GM19193 (cell line): Measurements from ENCODE around the gene HDAC6.

Experiments
- POLR2A ChIP-seq: IDR thresholded peaks from 4 replicates; pipeline ENCODE4 v1.6.1; 2011; ENCODE audit not compliant: insufficient read depth, insufficient read length; ENCODE audit errors: extremely low read depth

HDAC6 gene

GRCh38 chrX:48829016-48829735, 27.3 kb downstream of the HDAC6 start:
- no peak for TF ChIP-seq POLR2A

- TF ChIP-seq POLR2A = no peak
These were observed 29.5 kb downstream of the HDAC6 start for GRCh38 chrX:48831136-48831908.

GRCh38 chrX:48831909-48832291, 30.0 kb downstream of the HDAC6 start:
- no peak for TF ChIP-seq POLR2A

GRCh38 chrX:48833542-48834138, 31.8 kb downstream of the HDAC6 start:
- no peak for TF ChIP-seq POLR2A

- no peak for TF ChIP-seq POLR2A
These were observed 32.5 kb downstream of the HDAC6 start for GRCh38 chrX:48834383-48834709.

GRCh38 chrX:48835524-48836329, 33.9 kb downstream of the HDAC6 start, which contains the start of gene PCSK1N:
Gene PCSK1N (minus strand): TSS chrX:48835610. CDS start chrX:48835532, 78 bp downstream.
- no peak for TF ChIP-seq POLR2A

GRCh38 chrX:48839686-48840085, 37.8 kb downstream of the HDAC6 start:
- no peak for TF ChIP-seq POLR2A

- TF ChIP-seq POLR2A = no peak
These were observed 47.0 kb downstream of the HDAC6 start for GRCh38 chrX:48848847-48849246.

GRCh38 chrX:48852857-48853256, 51.0 kb downstream of the HDAC6 start:
- no peak for TF ChIP-seq POLR2A

- TF ChIP-seq POLR2A = no peak
These were observed 53.0 kb downstream of the HDAC6 start for GRCh38 chrX:48854898-48855297.

- TF ChIP-seq POLR2A = no peak
These were observed 62.3 kb downstream of the HDAC6 start for GRCh38 chrX:48864210-48864609.
